Activated effector memory CD4-positive, alpha-beta T cell treated with anti-CD3 and anti-CD28 coated beads, Interleukin-2, amount 50 U/mL, for 16 hours (primary cell): ENCODE measurements around the gene HRH1.
"Not testable (repeated sequence)": the region's sequence is repeated elsewhere in the genome, so short reads cannot be mapped to it uniquely, and the experiment has no call there.

ENCODE experiments used
- DNase-seq: peaks from one replicate; pipeline ENCODE4 v3.0.0-alpha.2; 2020

Gene HRH1

GRCh38 chr3:11245827-11246662 lies 91.8 kb downstream of the HRH1 start:
- no peak for DNase-seq

GRCh38 chr3:11246663-11246970 lies 92.3 kb downstream of the HRH1 start:
- no peak for DNase-seq

DNA sequence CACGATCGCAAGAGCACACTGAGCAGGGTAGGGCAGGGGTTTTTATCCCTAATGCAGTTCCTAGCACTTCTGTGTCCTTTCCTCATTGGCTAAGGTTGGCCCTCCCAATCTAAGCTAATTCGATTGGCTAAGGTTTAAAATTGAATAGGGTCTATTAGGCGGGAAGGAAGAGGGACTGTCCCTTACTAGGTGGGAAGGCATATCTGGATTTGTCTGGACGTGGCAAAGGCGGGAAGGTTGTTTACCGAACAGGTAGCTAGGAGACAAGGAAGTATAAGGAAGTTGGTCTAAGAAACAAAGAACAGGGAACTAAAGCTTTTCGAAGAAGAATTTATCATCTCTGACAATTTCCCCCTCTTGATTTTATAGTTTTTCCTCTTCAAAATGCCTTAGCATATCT lies 93.1 kb downstream of the HRH1 start:
- DNase-seq: no peak

- DNase-seq: no peak
Measured at GRCh38 chr3:11248596-11248995, 94.3 kb downstream of the HRH1 start.

- no peak for DNase-seq
Measured at GRCh38 chr3:11250902-11251806, 96.9 kb downstream of the HRH1 start.

DNA sequence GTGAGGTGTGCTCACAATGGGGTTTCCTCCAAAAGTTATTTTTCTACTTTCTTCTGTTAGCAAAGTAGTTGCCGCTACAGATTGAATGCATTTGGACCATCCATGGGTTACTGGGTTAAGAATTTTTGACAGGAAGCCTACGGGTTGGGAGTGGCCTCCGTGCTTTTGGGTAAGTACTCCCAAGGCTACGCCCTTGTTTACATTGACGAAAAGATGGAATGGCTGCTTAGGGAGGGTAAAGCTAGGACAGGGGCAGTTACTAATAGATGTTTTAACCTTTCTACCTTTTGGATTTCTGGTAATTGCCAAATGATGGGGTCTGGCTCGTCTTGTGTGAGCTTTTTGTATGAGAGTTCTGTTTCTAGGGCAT lies 97.5 kb downstream of the HRH1 start:
- no peak for DNase-seq

GRCh38 chr3:11254876-11255275 lies 100.6 kb downstream of the HRH1 start:
- no peak for DNase-seq

DNA sequence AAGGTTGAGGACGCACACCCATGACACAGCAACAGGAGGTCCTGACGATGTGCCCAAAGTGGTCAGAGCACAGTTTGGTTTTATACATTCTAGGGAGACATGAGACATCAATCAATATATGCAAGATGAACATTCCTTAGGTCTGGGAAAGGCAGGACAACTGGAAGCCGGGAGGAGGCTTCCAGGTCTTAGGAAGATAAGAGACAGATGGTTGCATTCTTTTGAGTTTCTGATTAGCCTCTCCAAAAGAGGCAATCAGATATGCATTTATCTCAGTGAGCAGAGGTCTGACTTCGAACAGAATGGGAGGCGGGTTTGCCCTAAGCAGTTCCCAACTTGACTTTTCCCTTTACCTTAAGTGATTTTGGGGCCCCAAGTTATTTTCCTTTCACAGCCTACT lies 101.2 kb downstream of the HRH1 start:
- not testable (repeated sequence) for DNase-seq

DNA sequence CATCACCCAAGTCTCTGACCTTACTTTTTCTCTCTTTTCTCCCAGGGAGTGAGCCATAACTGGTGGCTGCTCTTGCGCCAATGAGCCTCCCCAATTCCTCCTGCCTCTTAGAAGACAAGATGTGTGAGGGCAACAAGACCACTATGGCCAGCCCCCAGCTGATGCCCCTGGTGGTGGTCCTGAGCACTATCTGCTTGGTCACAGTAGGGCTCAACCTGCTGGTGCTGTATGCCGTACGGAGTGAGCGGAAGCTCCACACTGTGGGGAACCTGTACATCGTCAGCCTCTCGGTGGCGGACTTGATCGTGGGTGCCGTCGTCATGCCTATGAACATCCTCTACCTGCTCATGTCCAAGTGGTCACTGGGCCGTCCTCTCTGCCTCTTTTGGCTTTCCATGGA lies 104.7 kb downstream of the HRH1 start:
- no peak for DNase-seq

DNA sequence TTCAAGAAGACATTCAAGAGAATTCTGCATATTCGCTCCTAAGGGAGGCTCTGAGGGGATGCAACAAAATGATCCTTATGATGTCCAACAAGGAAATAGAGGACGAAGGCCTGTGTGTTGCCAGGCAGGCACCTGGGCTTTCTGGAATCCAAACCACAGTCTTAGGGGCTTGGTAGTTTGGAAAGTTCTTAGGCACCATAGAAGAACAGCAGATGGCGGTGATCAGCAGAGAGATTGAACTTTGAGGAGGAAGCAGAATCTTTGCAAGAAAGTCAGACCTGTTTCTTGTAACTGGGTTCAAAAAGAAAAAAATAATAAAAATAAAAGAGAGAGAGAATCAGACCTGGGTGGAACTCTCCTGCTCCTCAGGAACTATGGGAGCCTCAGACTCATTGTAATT lies 106.2 kb downstream of the HRH1 start:
- DNase-seq: no peak

DNA sequence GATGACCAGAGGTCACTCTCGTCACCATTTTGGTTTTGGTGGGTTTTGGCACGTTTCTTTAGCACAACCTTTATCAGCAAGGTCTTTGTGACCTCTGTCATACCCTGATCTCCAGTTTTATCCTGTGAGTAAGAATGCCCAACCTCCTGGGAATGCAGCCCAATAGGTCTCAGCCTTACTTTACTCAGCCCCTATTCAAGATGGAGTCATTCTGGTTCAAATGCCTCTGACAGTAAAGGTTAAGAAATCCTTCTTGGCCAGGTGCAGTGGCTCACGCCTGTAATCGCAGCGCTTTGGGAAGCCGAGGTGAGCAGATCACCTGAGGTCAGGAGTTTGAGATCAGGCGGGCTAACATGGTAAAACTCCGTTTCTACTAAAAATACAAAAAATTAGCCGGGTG lies 114.7 kb downstream of the HRH1 start:
- DNase-seq: no peak

DNA sequence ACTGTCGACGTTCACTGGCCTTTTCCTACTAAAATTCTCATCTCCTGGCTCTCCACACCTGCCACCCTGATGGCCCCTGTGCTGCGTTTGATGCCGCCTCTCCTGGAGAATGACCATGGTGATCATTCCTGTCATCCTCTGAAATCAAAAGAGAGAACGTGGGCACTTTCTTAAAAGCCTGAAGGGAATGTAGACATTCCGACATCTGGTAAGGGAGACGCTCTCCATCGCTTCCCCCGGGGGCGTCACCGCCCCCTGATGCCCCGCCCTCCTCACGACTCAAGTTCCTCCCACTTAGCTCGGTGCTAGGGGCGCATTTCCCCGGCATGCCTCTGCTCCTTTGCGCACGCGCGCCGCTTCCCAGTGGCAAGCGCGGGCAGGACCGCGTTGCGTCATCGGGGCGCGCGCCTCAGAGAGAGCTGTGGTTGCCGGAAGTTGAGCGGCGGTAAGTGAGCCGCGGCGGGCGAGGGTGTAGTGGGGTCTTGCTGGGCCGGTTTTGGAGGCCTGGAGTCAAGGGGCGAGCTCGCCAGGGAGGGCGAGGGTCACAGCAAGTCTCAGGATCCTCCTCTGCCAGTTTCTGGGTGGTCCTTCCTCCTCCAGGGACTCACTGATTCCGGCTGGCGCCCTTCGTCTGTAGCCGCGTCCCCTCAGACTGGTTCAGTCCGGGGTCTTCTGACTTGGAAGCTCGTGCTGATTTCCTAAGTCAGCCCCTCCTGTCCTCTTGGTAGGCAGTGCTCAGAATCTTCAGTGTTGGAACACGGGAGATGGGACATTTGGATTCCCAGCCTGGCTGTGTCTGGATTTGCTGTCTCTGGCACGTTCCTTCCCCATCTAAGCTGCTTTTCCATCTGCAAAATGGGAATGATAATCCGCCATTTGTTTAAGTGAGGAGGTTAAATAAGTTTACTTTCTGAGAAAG lies 118.0 kb downstream of the HRH1 start, which contains the start of gene ATG7:
Gene ATG7 (plus strand): TSS at position 412 of the 919 bp plus-strand sequence. CDS start 26,299 bp downstream, outside the sequence.
- DNase-seq: peak; percentile 99

DNA sequence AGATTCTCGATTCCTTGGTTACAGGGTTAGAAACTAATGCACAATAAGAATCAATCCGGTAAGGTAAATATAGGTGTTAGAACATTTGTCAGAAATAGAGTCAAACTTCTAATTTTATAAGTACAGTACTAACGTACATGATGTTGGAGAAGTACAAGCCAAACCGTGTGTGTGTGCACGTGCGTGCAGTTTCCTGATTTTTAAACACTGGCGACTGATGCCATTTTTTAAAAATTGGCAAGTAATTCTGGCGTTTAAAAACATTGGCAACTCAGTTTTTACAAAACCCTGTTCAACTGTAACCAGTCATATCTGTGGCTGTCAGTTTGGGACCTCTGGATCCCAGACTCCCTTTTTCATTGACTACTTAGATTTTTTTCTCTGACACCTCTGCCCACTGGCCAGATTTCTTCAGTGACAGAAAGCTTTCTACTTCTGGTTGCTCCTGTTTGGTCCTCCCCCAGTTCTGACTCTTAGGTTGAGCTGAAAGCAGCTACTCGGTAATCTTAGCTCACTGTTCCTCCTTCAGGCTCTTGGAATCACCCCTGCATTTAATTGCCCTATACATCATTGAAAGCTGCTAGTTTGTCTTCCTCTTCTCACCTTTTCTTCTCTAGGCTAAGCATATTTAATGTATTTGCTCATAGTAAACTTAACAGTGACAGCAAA lies 118.7 kb downstream of the HRH1 start:
- DNase-seq: no peak

- no peak for DNase-seq
Measured at GRCh38 chr3:11273891-11274291, 119.6 kb downstream of the HRH1 start.

- no peak for DNase-seq
Measured at GRCh38 chr3:11274566-11275142, 120.4 kb downstream of the HRH1 start.

- DNase-seq: no peak
Measured at GRCh38 chr3:11275926-11276325, 121.6 kb downstream of the HRH1 start.

DNA sequence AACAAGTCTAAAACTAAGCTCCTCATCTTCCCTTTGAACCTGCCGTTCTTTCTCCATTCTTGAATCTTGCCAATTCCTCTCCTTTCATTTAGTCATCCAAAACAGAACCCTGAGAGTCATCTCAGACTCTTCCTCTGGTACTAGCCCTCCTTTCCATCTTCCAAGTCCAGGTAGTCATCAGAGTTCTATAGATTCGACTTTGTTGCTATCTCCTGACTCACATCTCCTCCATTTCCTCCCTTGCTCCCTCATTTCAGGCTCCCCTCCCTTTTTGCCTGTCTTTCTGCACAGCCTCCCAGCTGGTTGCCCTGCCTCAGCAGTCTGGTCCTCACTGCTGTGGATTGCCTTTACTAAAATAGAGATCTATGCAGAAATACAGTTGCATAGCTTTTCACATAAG lies 122.6 kb downstream of the HRH1 start:
- no peak for DNase-seq

DNA sequence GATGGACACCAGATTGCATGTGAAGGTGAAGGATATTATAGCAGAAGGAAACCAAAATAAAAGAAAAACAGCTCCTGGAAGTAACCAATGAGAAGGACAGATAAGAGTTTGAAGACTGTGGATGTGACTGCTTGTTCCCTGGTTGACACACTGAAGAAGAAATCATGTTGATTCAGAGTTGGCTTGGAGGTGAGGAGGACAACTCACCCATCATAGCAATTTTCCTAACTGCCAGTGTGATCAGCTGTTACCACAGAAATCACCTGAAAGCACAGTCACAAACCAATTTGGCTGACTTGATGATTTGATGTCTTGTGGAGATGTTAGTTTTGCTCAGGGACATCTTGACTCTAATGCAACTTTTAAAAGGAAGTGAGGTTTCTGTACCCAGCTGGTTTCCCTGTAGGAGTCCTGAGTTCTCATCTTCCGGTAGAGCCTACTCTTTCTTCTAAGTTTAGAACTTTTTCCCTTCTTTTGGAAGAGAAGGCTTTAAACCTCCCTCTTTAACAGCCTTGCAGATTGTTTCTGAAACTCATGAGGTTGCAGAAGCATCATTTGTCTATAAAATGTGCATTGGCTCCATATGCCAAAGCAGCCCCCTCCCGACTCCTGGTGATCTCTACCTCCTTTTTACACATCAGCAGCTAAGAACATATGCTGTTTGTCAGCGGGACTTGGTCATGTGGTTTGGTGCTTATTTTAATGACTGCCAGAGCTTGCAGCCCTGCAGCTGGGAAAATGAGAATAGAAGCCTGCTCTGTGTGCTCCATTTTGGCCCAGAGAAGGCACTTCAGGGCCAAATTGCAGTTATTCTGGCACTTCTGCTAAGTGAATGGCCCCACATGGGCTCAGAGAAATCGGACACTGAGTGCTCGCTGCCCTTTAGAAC lies 128.2 kb downstream of the HRH1 start:
- no peak for DNase-seq

DNA sequence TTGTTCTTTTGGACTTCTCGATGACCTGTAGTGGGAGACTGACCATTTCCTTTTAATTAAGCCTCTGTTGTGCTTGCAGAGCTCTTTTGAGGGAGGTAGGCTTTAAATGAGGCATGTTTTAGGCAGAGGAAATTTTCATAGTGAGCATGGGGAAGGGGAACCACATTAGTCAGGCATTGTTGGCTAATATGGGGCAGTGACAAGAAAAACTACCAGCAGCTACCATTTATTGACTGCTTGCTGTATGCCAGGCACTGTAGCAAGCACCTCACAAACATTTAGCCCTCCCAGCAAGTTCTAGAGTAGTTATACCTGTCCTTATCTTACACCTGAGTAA lies 128.8 kb downstream of the HRH1 start:
- no peak for DNase-seq

GRCh38 chr3:11284011-11284410 lies 129.7 kb downstream of the HRH1 start:
- no peak for DNase-seq

DNA sequence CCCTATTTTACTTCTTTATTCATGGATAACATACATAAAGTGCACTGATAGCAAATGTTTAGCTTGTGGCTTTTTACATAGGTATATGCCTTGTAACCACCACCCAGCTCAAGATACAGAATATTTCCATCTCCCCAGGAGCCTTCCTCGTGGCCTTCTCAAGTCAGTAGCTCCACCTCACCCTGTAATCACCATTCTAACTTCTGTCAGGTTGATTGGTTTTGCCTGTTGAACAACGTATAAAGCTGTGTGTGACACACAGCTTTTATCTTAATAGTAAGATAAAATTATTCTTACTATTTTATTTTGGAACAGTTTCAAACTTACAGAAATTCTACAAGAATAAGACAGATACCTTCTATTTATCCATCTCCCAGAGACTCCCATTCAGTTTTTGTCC lies 131.2 kb downstream of the HRH1 start:
- DNase-seq: no peak
